Caco-2 (cell line): ENCODE measurements around the gene ZNF776. TPM values are rescaled to one million over a fixed set of nuclear protein-coding genes. Genes with fewer than 3 reads are reported as not detected.

ENCODE experiments used
- BruUV-seq: library from RNA; stranded (reverse); fragments of 400-500 nt; replicated peaks from 2 replicates; lab custom pipeline; 2021; lab: Mats Ljungman, UMichigan
- CTCF ChIA-PET: fragments of 300-600 bp; sonication (Branson Sonifier 250); formaldehyde crosslinking; loops from one replicate; lab custom pipeline; 2022; ENCODE audit warnings: antibody characterized with exemption; lab: Charles Lee
- POLR2A ChIA-PET: fragments of 300-600 bp; sonication (Branson Sonifier 250); formaldehyde crosslinking; loops from one replicate; lab custom pipeline; 2022; ENCODE audit warnings: antibody characterized with exemption; lab: Charles Lee
- DNase-seq, 2 experiments: peaks; one replicate each; pipeline versions ENCODE4 v3.0.0 to v3.0.0-alpha.2; 2020 to 2022
- H3K27me3 ChIP-seq: replicated peaks from 2 replicates; pipeline ENCODE4 v1.6.0; 2011; ENCODE audit warnings: low read length; ENCODE audit not compliant: control insufficient read depth, insufficient read depth
- H3K36me3 ChIP-seq: 2 replicates; pipeline ENCODE4 v1.5.1; 2011; ENCODE audit warnings: low read length; ENCODE audit not compliant: control insufficient read depth, insufficient read depth
- H3K4me1 ChIP-seq: fragments of 250-450 bp; sonication (Bioruptor Pico); 2 replicates; pipeline ENCODE4 v1.5.1; 2020; ENCODE audit warnings: mild to moderate bottlenecking
- H3K4me3 ChIP-seq: 2 replicates; pipeline ENCODE4 v1.5.1; 2011; ENCODE audit warnings: low read depth, mild to moderate bottlenecking, control low read depth, low read length
- H3K9me3 ChIP-seq: fragments of 250-450 bp; sonication (Bioruptor Pico); 2 replicates; pipeline ENCODE4 v1.5.1; 2020; ENCODE audit warnings: mild to moderate bottlenecking, moderate library complexity
- H3K27ac Mint-ChIP-seq: one replicate; pipeline ENCODE4 v1.8.0; 2022; ENCODE audit warnings: mixed read lengths; ENCODE audit not compliant: unreplicated experiment
- H3K27me3 Mint-ChIP-seq: one replicate; pipeline ENCODE4 v1.8.0; 2022; ENCODE audit warnings: mixed read lengths; ENCODE audit not compliant: insufficient read depth, unreplicated experiment
- H3K36me3 Mint-ChIP-seq: one replicate; pipeline ENCODE4 v1.8.0; 2022; ENCODE audit warnings: mild to moderate bottlenecking, mixed read lengths; ENCODE audit not compliant: insufficient read depth, unreplicated experiment
- H3K4me1 Mint-ChIP-seq: one replicate; pipeline ENCODE4 v1.8.0; 2022; ENCODE audit warnings: low read depth, mixed read lengths; ENCODE audit not compliant: unreplicated experiment
- H3K4me3 Mint-ChIP-seq: one replicate; pipeline ENCODE4 v1.8.0; 2022; ENCODE audit warnings: mild to moderate bottlenecking, moderate library complexity, mixed read lengths; ENCODE audit not compliant: unreplicated experiment
- H3K9me3 Mint-ChIP-seq: one replicate; pipeline ENCODE4 v1.8.0; 2022; ENCODE audit warnings: mixed read lengths; ENCODE audit not compliant: unreplicated experiment
- CTCF ChIP-seq, 2 experiments: fragments of 200-600 bp in 1 of 2; IDR thresholded peaks; 1 replicate in 1 of 2; 2 replicates in 1 of 2; pipeline versions ENCODE4 v1.5.1 to v1.8.0; 2011 to 2022; ENCODE audit warnings: antibody characterized with exemption in 1 of 2, control low read depth in 1 of 2, inconsistent platforms in 1 of 2, low read depth in 1 of 2, low read length in 1 of 2, mild to moderate bottlenecking in 1 of 2, moderate library complexity in 1 of 2; ENCODE audit not compliant: insufficient read depth in 1 of 2, severe bottlenecking in 1 of 2, unreplicated experiment in 1 of 2
- intact Hi-C: fragments of 100-400 bp; cut with micrococcal nuclease; formaldehyde crosslinking; loops from one replicate; pipeline ENCODE4 v1.10.0; 2022; ENCODE audit not compliant: unreplicated experiment
- total RNA-seq: library from RNA; stranded (reverse); gene quantifications from 2 replicates; pipeline ENCODE4 v1.2.3, GENCODE V29; 2022

Gene ZNF776
- total RNA-seq, 1 experiment from 2014 or later = 16.0 TPM

- no peak overlapping the region for H3K4me3 ChIP-seq
- no peak for DNase-seq
- peaks cover 22% of the 10 kb centered on the region for H3K36me3 Mint-ChIP-seq
- no peaks in the 10 kb centered on the region for H3K4me1 ChIP-seq
- no peaks in the 10 kb centered on the region for H3K4me1 Mint-ChIP-seq
- H3K9me3 Mint-ChIP-seq = peaks cover 9% of the 10 kb centered on the region
- CTCF ChIA-PET = no interaction called here
- no peaks in the 10 kb centered on the region for H3K36me3 ChIP-seq
- no peak overlapping the region for H3K27ac Mint-ChIP-seq
- no TSS peak for BruUV-seq
- no peak overlapping the region for H3K4me3 Mint-ChIP-seq
- no peaks in the 10 kb centered on the region for H3K27me3 ChIP-seq
- POLR2A ChIA-PET = no interaction called here
- TF ChIP-seq CTCF (IDR thresholded peaks at IDR 0.05; ENCODE audit: insufficient read depth in 1 of 2, low read depth in 1 of 2, low read length in 1 of 2, severe bottlenecking in 1 of 2, unreplicated experiment in 1 of 2) = no peak
- intact Hi-C loops = no loop called here
- no peaks in the 10 kb centered on the region for H3K27me3 Mint-ChIP-seq
- peaks cover 3% of the 10 kb centered on the region; the same call in 1 of the 2 replicates for H3K9me3 ChIP-seq
Measured at GRCh38 chr19:57771417-57771816, 24.8 kb downstream of the ZNF776 start.

- no peak overlapping the region for H3K4me3 Mint-ChIP-seq
- ChIA-PET CTCF (no interaction called here), POLR2A (no interaction called here)
- BruUV-seq = no TSS peak
- intact Hi-C loops = no loop called here
- Histone ChIP-seq H3K27me3 (no peaks in the 10 kb centered on the region), H3K4me3 (no peak overlapping the region), H3K4me1 (no peaks in the 10 kb centered on the region), H3K36me3 (no peaks in the 10 kb centered on the region; the same call in 1 of the 2 replicates), H3K9me3 (peaks cover 7% of the 10 kb centered on the region)
- DNase-seq = no peak
- H3K27me3 Mint-ChIP-seq = no peaks in the 10 kb centered on the region
- peaks cover 28% of the 10 kb centered on the region for H3K36me3 Mint-ChIP-seq
- no peaks in the 10 kb centered on the region for H3K4me1 Mint-ChIP-seq
- TF ChIP-seq CTCF (IDR thresholded peaks at IDR 0.05; ENCODE audit: insufficient read depth in 1 of 2, low read depth in 1 of 2, low read length in 1 of 2, severe bottlenecking in 1 of 2, unreplicated experiment in 1 of 2) = no peak
- peaks cover 11% of the 10 kb centered on the region for H3K9me3 Mint-ChIP-seq
- H3K27ac Mint-ChIP-seq = no peak overlapping the region
Measured at GRCh38 chr19:57773488-57773887, 26.9 kb downstream of the ZNF776 start.

GRCh38 chr19:57776764-57777296 lies 30.2 kb downstream of the ZNF776 start:
- no peak for TF ChIP-seq CTCF (IDR thresholded peaks at IDR 0.05; ENCODE audit: insufficient read depth in 1 of 2, low read depth in 1 of 2, low read length in 1 of 2, severe bottlenecking in 1 of 2, unreplicated experiment in 1 of 2)
- no peak overlapping the region for H3K4me3 Mint-ChIP-seq
- no peak overlapping the region for H3K27ac Mint-ChIP-seq
- intact Hi-C loops = no loop called here
- Histone ChIP-seq H3K4me3 (no peak overlapping the region), H3K4me1 (no peaks in the 10 kb centered on the region), H3K9me3 (peaks cover 9% of the 10 kb centered on the region), H3K27me3 (no peaks in the 10 kb centered on the region), H3K36me3 (no peaks in the 10 kb centered on the region; the same call in none of the 2 replicates)
- no TSS peak for BruUV-seq
- H3K4me1 Mint-ChIP-seq = no peaks in the 10 kb centered on the region
- peaks cover 49% of the 10 kb centered on the region for H3K36me3 Mint-ChIP-seq
- H3K9me3 Mint-ChIP-seq = peaks cover 21% of the 10 kb centered on the region
- no peaks in the 10 kb centered on the region for H3K27me3 Mint-ChIP-seq
- CTCF ChIA-PET = no interaction called here
- POLR2A ChIA-PET = no interaction called here
- DNase-seq = no peak
